IMR-90 (cell line): ENCODE measurements around the gene RHOD. TPM values are rescaled to one million over a fixed set of nuclear protein-coding genes. Genes with fewer than 3 reads are reported as not detected.

Source experiments
- ATAC-seq: fragments of 200-7000 bp; cut with Tn5 transposase; 2 replicates; pipeline ENCODE4 v1.9.1; 2020; ENCODE audit warnings: low read depth, mild to moderate bottlenecking, moderate library complexity
- BruUV-seq: library from RNA; stranded (reverse); fragments of 400-500 nt; replicated peaks from 2 replicates; lab custom pipeline; 2021; lab: Mats Ljungman, UMichigan
- CTCF ChIA-PET: fragments of 300-600 bp; formaldehyde crosslinking; extraction: SDS; loops from one replicate; lab custom pipeline; 2021; ENCODE audit warnings: antibody characterized with exemption; lab: Yijun Ruan, JAX
- POLR2A ChIA-PET: fragments of 300-600 bp; sonication (Branson Sonifier 250); formaldehyde crosslinking; loops from one replicate; lab custom pipeline; 2022; ENCODE audit warnings: antibody characterized with exemption; ENCODE audit not compliant: unreplicated experiment; lab: Charles Lee
- DNase-seq: peaks from one replicate; pipeline ENCODE4 v3.0.0; 2013
- H2AFZ ChIP-seq: replicated peaks from 2 replicates; pipeline ENCODE3; 2013; ENCODE audit warnings: low read length, mild to moderate bottlenecking; ENCODE audit not compliant: poor library complexity
- H2AK5ac ChIP-seq: 2 replicates; pipeline ENCODE4 v1.6.1; 2013; ENCODE audit warnings: low read depth, low read length, inconsistent platforms
- H2AK9ac ChIP-seq: replicated peaks from 2 replicates; pipeline ENCODE3; 2013; ENCODE audit warnings: mild to moderate bottlenecking, low read depth, low read length, moderate library complexity; ENCODE audit not compliant: poor library complexity
- H2BK120ac ChIP-seq: 2 replicates; pipeline ENCODE4 v1.6.1; 2013; ENCODE audit warnings: low read depth, low read length, inconsistent platforms
- H2BK15ac ChIP-seq: 3 replicates; pipeline ENCODE4 v1.6.1; 2013; ENCODE audit warnings: low read depth, low read length, inconsistent platforms
- H2BK20ac ChIP-seq: 2 replicates; pipeline ENCODE4 v1.6.1; 2013; ENCODE audit warnings: low read depth, mild to moderate bottlenecking, inconsistent platforms, low read length, moderate library complexity
- H2BK5ac ChIP-seq: 2 replicates; pipeline ENCODE4 v1.6.1; 2013; ENCODE audit warnings: mild to moderate bottlenecking, low read depth, low read length, inconsistent platforms; ENCODE audit not compliant: poor library complexity, severe bottlenecking
- H3K14ac ChIP-seq: replicated peaks from 2 replicates; pipeline ENCODE4 v1.6.1; 2013; ENCODE audit warnings: low read depth, low read length, inconsistent platforms
- H3K18ac ChIP-seq: 2 replicates; pipeline ENCODE4 v1.6.1; 2013; ENCODE audit warnings: low read depth, low read length, control low read depth
- H3K23ac ChIP-seq: 2 replicates; pipeline ENCODE4 v1.6.1; 2013; ENCODE audit warnings: low read depth, low read length, inconsistent platforms
- H3K27ac ChIP-seq: 2 replicates; pipeline ENCODE4 v1.5.1; 2013; ENCODE audit warnings: mild to moderate bottlenecking, control low read depth, low read length; ENCODE audit not compliant: insufficient read depth
- H3K27me3 ChIP-seq: 2 replicates; pipeline ENCODE4 v1.6.1; 2013; ENCODE audit warnings: low read length; ENCODE audit not compliant: control insufficient read depth, insufficient read depth
- H3K36me3 ChIP-seq: 2 replicates; pipeline ENCODE4 v1.6.1; 2013; ENCODE audit warnings: low read length, mixed read lengths; ENCODE audit not compliant: control insufficient read depth, insufficient read depth
- H3K4ac ChIP-seq: 2 replicates; pipeline ENCODE4 v1.6.1; 2013; ENCODE audit warnings: low read depth, low read length, inconsistent platforms
- H3K4me1 ChIP-seq: 2 replicates; pipeline ENCODE4 v1.6.1; 2013; ENCODE audit warnings: low read length, mixed read lengths; ENCODE audit not compliant: control insufficient read depth, insufficient read depth
- H3K4me2 ChIP-seq: 2 replicates; pipeline ENCODE4 v1.6.1; 2013; ENCODE audit warnings: low read depth, mild to moderate bottlenecking, control low read depth, low read length, moderate library complexity
- H3K4me3 ChIP-seq: 2 replicates; pipeline ENCODE4 v1.5.1; 2013; ENCODE audit warnings: low read depth, mild to moderate bottlenecking, control low read depth, low read length, moderate library complexity; ENCODE audit not compliant: insufficient read depth
- H3K56ac ChIP-seq: 2 replicates; pipeline ENCODE4 v1.6.1; 2013; ENCODE audit warnings: low read length, inconsistent platforms; ENCODE audit not compliant: insufficient read depth; ENCODE audit errors: extremely low read depth
- H3K79me1 ChIP-seq, 2 experiments: 2 replicates each; pipeline ENCODE4 v1.6.1; 2013; ENCODE audit warnings: low read length in 2 of 2, inconsistent platforms in 1 of 2, low read depth in 1 of 2
- H3K9ac ChIP-seq: 2 replicates; pipeline ENCODE4 v1.6.1; 2013; ENCODE audit warnings: low read depth, low read length, control low read depth
- H3K9me1 ChIP-seq: 2 replicates; pipeline ENCODE4 v1.6.1; 2013; ENCODE audit warnings: low read length, inconsistent platforms; ENCODE audit not compliant: insufficient read depth
- H3K9me3 ChIP-seq: 2 replicates; pipeline ENCODE4 v1.6.1; 2013; ENCODE audit warnings: low read length; ENCODE audit not compliant: control insufficient read depth, insufficient read depth
- H4K20me1 ChIP-seq: 2 replicates; pipeline ENCODE4 v1.6.1; 2013; ENCODE audit warnings: low read length, inconsistent platforms; ENCODE audit not compliant: insufficient read depth
- H4K5ac ChIP-seq: 2 replicates; pipeline ENCODE4 v1.6.1; 2013; ENCODE audit warnings: mild to moderate bottlenecking, low read depth, low read length, control low read depth
- H4K8ac ChIP-seq, 2 experiments: 2 replicates each; pipeline ENCODE4 v1.6.1; 2013; ENCODE audit warnings: low read depth in 2 of 2, low read length in 2 of 2, control low read depth in 1 of 2, inconsistent platforms in 1 of 2
- H4K91ac ChIP-seq: 2 replicates; pipeline ENCODE4 v1.6.1; 2013; ENCODE audit warnings: low read depth, low read length, inconsistent platforms; ENCODE audit not compliant: insufficient read depth
- CEBPB ChIP-seq: IDR thresholded peaks from 2 replicates; pipeline ENCODE4 v1.6.1; 2012; ENCODE audit warnings: low read depth, low read length, improper control_type of control experiment
- MAFK ChIP-seq: IDR thresholded peaks from 2 replicates; pipeline ENCODE4 v1.6.1; 2012; ENCODE audit warnings: low read depth, low read length, improper control_type of control experiment
- RAD21 ChIP-seq: IDR thresholded peaks from 2 replicates; pipeline ENCODE4 v1.6.1; 2012; ENCODE audit warnings: low read length, improper control_type of control experiment
- RCOR1 ChIP-seq: IDR thresholded peaks from 2 replicates; pipeline ENCODE4 v1.6.1; 2012; ENCODE audit warnings: mild to moderate bottlenecking, low read length, improper control_type of control experiment; ENCODE audit not compliant: insufficient replicate concordance
- WGBS, 2 experiments: methylation state at CpG; one replicate each; pipeline versions ENCODE4 v1.1.5 to v1.1.7; 2013; ENCODE audit warnings: missing lambda C conversion rate in 2 of 2; ENCODE audit not compliant: insufficient read length in 1 of 2; ENCODE audit errors: extremely low coverage in 2 of 2; 5-methylcytosine and 5-hydroxymethylcytosine counted together
- dilution Hi-C: fragments of 300-500 bp; cut with HindIII; formaldehyde crosslinking; loops from one replicate; pipeline ENCODE4 v1.14.3; 2018; ENCODE audit warnings: low sequenced_read_pairs; ENCODE audit not compliant: unreplicated experiment
- in situ Hi-C: fragments of 300-500 bp; cut with MboI; formaldehyde crosslinking; loops from 3 replicates; pipeline ENCODE4 v1.14.3; 2019; ENCODE audit warnings: low sequenced_read_pairs, inconsistent platforms, mixed read lengths
- intact Hi-C: fragments of 100-400 bp; cut with micrococcal nuclease; formaldehyde crosslinking; loops from 2 replicates; pipeline ENCODE4 v1.10.0; 2022
- polyA plus RNA-seq, 3 experiments: library from polyadenylated mRNA; depleted of rRNA; stranded (reverse); fragments of >200 nt; gene quantifications; 2 replicates each; pipeline ENCODE4 v1.2.3, GENCODE V29; 2012; ENCODE audit warnings: low replicate concordance in 1 of 3
- total RNA-seq: library from RNA; depleted of rRNA; stranded (reverse); fragments of >200 nt; gene quantifications from 2 replicates; pipeline ENCODE4 v1.2.3, GENCODE V29; 2012

Gene RHOD
- total and polyA plus RNA-seq, 2 of the 4 experiments (the other 2 are of a cell fraction), result 4.7 to 10.9 TPM

DNA sequence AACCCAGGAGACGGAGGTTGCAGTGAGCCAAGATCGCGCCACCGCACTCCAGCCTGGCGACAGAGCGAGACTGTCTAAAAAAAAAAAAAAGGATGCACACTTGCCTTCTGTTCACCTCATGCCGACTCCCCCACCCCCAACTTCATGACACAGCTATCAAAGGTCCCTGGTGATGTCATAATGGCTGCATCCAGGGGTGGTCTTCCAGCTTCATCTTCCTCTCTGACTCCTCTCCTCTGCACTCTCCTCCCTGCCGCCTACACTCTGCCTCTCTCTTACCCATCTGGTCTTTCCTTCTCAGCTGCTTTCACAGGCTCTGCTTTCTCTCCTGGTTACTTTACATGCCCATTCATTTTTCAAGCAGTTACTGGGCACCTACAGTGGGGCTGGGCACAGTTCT lies 46.0 kb downstream of the RHOD start:
- Histone ChIP-seq H3K23ac (no peak overlapping the region; the same call in 1 of the 2 replicates), H3K9ac (no peak overlapping the region), H3K27ac (no peak overlapping the region), H3K9me3 (no peaks in the 10 kb centered on the region), H2BK20ac (no peak overlapping the region), H3K4ac (no peak overlapping the region), H4K91ac (no peak overlapping the region), H2AK9ac (no peak overlapping the region), H3K18ac (no peak overlapping the region), H2BK120ac (no peak overlapping the region), H2AK5ac (no peak overlapping the region), H2BK15ac (no peak overlapping the region), H2AFZ (no peak overlapping the region), H2BK5ac (no peak overlapping the region), H3K9me1 (no peaks in the 10 kb centered on the region), H3K4me2 (no peak overlapping the region), H3K79me1 (no peaks in the 10 kb centered on the region), H4K20me1 (no peaks in the 10 kb centered on the region), H3K4me1 (no peaks in the 10 kb centered on the region), H4K8ac (no peak overlapping the region), H3K27me3 (peaks cover 3% of the 10 kb centered on the region; the same call in 1 of the 2 replicates), H3K4me3 (no peak overlapping the region), H3K36me3 (no peaks in the 10 kb centered on the region), H3K14ac (no peak overlapping the region), H3K56ac (no peak overlapping the region), H4K5ac (no peak overlapping the region)
- ChIA-PET CTCF (no interaction called here), POLR2A (no interaction called here)
- DNase-seq (no peak), ATAC-seq (no peak)
- TF ChIP-seq RCOR1 (no peak), MAFK (no peak), RAD21 (no peak), CEBPB (no peak)
- intact Hi-C loops, result no loop called here
- dilution Hi-C loops, result no loop called here
- in situ Hi-C loops, result no loop called here
- no TSS peak for BruUV-seq
- WGBS, 2 experiments, result 100% methylated on average over 2 of the region's 8 CpGs; no CpG with 5 or more reads in 1 of the 2 experiments
